Stimulated activated CD8-positive, alpha-beta memory T cell treated with anti-CD3 and anti-CD28 coated beads, Interleukin-7, amount 100 ng/mL, for 48 hours (primary cell): ENCODE results near the gene RNLS.

Experiments used
- DNase-seq, 2 donors: peaks; one replicate each; pipeline ENCODE4 v3.0.0-alpha.2; 2020; ENCODE audit warnings: low read depth in 1 of 2; ENCODE audit errors: extremely low read depth in 1 of 2

The RNLS gene

DNA sequence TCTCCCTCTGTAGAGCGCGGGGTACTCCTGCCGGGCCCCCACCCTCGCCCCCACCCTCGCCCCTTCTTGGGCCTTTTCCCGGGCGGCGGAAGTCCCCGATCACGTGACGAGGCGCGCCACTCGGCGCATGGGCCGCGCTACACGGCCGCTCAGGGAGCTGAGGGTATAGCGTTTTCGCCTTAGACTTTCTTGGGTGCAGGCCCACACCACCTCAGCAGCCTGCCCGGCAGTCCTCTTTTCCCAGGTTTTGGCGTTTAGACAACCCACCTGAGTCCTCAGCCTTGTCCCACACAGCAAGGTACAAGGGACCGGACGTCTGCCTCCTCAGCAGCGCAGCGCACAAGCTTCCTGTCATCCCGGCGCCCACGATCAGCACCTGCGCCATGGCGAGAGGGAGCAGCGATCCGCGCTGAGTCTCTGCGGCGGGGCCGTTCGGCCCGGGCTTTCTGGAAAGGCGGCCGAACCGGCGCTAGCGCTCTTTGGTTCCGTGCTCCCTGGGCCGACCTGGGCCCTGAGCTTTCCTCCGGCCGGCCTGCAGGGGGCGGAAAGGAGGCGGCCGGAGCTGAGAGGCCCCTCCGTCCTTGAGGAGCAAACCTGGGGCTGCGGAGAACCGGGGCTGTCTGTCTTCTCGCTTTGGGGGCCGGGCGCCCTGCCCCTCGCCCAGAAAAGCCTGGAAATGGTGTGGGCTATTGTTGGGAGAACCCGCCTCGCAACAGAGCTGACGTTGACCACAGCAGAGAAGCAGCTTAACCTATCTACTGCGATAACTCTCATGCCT is at the start of gene RNLS:
Gene RNLS, minus strand, starts transcription at position 513 of the 778 bp plus-strand sequence.
- peak; percentile 32 to 41 for DNase-seq

DNA sequence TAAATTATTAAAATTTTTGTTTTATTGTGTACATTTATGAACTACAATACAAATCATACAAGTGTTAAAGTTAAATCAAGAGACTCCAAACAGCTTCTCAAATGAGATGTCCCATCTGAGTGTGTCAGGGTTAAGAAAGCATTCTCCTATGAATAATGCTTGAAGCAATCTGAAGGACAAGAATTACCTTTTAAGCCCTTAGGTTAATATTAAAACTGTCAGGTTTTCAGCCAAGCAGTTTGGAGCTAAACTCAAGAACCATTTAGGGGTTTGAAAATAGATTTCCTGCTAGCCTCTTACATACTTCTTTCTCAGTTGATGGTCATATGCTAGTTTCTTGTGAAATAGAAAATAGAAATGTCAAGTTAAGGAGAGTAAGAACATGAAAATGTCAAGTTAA is 41.7 kb upstream of the RNLS start:
- no peak for DNase-seq

DNA sequence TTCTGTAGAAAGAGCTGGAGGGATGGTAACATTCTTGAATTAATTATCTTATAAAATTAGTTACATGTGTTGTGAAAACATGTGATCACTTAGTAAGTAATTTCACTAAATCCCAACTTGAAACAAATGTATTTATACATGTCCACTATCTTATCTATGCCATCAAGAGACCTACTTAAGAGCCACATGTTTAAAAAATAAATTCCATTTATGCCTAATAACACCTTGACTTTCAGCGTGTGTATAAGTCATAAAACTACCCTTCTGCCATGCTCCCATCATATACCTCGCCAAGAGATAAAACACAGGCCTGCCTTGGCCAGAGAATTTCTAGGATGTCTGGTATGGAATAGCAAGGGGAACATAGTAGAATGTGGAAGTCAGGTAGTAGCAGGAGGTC is 40.7 kb upstream of the RNLS start:
- DNase-seq = no peak

GRCh38 chr10:88620441-88620840 is 37.3 kb upstream of the RNLS start:
- no peak for DNase-seq

DNA sequence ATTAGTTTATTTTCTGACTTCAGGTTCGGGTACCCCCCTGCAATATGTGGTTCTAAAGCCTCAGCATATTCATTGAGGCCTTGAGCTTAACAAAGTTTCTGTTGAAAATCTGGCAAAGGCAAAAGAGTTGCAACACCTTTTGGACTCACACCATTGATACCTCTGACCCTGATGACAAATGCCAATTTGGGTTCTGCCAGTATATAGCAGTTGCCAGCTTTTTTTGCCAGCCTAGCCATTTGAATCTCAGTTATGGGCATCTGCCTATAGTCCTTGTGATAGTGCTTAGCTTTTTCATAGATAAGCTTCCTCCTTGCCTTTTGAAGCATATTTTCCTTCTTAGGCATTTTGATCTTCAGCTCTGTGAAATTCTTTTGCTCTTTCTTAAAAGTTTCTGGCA is 35.4 kb upstream of the RNLS start:
- DNase-seq = no peak

GRCh38 chr10:88617772-88618300 is 34.7 kb upstream of the RNLS start:
- no peak for DNase-seq

- DNase-seq = no peak
These were observed 33.3 kb upstream of the RNLS start for GRCh38 chr10:88616250-88616977.

DNA sequence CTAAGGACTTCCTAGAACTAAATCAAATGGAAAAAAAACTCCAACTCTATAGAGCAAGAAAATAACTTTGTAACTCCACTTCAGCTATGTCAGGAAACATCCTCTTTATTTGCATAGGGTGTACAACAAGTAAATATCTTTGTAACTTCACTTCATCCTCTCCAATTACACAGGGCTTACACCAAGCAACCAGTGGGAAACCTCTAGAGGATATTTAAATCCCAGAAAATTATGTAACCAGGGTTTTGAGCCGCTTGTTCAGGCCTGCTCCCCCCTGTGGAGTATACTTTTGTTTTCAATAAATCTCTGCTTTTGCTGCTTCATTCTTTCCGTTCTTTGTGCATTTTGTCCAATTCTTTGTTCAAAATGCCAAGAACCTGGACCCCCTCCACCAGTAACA is 25.7 kb upstream of the RNLS start:
- no peak for DNase-seq

DNA sequence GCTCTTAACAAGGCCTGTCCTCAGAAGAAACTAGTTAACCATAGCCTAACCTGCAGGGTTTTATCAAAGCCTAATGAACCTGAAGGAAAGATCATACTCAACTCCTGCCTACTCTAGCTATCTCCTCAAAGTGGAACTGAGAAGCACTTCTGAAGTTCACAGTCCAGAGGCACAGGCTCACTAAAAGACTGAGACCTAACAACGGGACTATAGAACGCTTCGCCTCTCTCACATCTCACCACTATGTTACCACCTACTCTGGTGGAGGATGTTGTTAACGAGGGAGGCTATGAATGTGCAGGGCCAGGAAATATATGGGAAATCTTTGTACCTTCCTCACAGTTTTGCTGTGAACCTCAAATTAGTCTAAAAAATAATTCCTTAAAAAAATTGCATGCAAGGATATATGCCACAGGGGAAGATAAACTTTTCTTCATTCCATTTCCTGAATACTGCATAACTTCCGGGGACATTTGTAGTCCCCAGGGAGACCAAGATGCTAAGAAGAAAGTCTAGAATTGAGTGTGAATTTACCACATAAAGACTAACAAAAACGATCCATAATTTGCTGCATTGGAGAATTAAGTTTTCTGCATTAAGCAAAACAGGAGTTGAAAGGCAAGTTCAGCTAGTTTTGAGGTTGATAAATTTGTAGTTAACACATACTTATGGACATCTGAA is 25.1 kb upstream of the RNLS start:
- no peak for DNase-seq

GRCh38 chr10:88598055-88598454 is 14.9 kb upstream of the RNLS start:
- no peak for DNase-seq

DNA sequence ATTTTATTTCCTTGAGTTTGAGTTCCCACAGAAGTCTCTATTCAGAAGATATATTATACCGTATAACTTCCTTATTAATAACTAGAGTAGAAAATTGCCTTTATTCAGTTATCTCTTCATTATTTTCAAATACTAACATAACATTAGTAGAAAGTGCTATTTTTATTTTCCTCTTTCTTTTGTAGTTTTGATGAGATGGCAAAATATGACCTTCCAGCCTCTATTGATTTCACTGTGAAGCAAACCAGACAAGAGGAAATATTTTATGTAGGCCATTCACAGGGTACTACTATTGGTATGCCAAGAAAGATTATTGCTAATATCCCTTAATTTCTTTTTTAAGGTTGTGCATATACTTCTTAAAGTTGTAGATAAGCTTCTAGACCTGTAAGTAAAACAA is 11.4 kb upstream of the RNLS start:
- DNase-seq = no peak

DNA sequence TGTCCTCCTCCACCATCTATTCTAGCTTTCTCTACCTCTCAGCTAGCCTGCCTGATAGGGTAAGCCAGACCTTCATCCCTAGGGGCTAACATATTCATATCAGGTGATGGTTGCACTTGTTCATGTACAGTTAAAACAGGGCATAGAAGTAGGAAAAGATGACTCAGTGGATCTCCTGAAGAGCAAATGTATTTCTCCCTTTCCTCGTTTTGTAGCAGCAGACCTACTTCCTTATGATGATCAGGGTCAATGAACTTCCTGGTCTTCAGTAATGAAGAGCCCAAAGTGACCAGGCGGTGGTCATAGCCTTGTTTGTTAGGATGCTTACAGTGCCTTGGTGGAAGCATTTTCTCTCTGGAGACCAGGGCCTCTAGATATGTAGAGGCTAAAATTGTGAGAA is 9.8 kb upstream of the RNLS start:
- no peak for DNase-seq

DNA sequence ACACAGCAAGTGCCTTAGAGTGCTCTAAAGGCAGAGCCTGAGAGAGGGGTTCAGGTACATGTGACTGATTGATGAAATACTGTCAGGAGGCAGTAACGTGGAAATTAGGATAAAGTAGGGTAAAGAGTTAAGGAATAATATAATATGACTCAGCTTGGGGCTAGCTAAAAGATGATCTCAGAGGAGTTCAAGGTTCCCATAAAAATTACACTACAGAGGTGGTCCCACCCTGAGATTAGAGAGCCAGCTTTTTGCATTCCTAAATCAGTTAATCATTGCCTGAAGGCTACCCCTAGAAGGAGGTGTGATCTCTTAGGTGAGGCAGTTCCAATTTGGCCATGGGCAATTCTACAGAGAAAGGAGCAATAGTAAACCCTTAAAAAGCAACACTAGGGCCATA is 9.3 kb upstream of the RNLS start:
- no peak for DNase-seq

- no peak for DNase-seq
These were observed 3.3 kb upstream of the RNLS start, which contains the start of gene LIPJ for GRCh38 chr10:88586462-88586861. TSS of gene LIPJ (plus strand) at chr10:88586762. CDS start at chr10:88590688, 3,926 bp downstream.

DNA sequence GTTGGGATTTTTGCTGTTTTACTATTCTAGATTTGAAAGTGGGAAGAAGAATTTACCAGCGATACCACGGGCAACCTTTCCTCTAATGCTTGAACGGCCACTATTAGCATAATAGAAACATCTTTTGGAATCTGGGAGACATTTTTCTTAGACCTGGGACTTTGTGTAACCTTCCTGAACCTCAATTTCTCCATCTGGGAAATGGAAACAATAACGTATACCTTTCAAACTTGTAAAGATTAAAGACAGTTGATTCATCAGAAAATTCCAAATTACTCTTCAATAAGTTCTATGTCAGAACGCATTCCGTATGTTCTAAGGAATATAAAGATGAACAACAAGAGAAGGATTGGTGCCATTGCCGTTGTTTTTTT is 453 bp upstream of the RNLS start:
- DNase-seq = no peak

- DNase-seq = no peak
These were observed 710 bp downstream of the RNLS start for GRCh38 chr10:88582411-88582805.

DNA sequence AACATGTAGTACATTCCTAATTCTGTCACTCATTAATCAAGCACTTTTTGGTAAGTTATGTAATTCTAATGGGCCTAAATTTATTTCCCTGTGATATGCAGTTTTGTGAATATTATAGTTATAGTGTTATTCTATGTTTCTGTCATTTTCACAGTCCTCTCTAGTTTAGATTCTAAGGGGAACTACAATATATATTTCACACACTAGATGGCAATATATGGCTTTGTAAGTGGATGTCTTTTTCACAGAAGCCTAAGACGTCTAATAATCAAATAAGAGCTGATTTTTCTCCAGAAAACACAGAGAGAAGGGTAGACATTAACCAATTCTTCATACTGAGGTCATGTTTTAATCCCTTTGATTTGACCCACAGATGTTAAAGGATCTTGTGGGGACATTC is 18.0 kb downstream of the RNLS start:
- no peak for DNase-seq

DNA sequence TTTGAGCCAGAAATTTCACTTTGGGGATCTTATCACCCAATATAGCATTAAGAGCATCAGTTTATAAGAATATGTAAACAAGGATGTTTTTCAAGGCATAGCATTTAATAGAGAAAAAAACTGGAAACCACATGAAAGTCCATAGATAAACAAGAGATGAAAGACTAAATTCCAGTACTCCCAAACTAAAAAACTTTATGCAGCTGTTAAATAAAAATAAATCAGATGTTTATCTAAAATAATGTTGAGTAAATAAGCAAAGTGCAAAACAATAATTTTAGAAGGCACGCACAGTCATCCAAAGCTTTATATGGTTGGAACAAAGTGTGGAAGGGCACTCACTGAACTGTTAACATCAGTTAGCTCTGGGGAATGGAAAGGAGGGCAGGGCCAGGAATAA is 21.0 kb downstream of the RNLS start:
- no peak for DNase-seq

DNA sequence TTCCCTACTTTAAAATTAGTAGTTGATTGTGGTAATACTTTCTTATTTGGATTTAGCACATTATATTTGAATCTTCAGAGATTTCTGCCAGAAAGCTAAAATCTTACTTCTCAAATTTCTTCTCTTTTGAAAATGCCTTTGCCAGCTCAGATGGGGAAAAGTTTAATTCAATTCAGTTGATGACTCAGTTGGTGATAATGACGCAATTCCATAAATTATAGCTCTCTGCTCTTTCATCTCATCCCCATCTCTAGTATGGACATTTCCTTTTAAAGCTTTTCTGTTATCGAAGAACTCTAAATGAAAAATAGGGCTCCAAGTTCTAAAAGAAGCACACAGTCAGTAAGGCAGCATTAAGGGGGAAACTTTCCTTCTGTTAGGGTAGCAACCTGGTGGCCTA is 25.5 kb downstream of the RNLS start:
- no peak for DNase-seq

DNA sequence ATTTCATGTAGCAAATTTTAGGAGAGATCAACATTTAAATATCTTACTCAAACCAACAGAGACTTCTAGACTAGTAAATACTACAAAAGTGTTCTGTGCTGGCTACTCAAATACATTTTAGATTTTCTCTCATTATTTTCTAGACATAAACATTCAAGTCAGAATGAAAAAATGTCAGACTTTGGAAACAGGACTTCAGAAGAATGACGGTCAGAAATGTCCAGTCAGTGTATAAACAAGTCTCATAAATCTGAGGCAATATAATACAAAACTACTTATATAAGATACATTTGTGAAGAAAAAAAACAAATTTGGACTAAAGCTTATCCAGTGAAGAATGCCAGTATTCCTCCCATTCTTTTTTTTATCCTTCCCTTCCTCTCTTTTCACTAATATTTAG is 25.9 kb downstream of the RNLS start:
- no peak for DNase-seq

GRCh38 chr10:88555190-88555908 is 27.8 kb downstream of the RNLS start:
- DNase-seq = no peak
